HUDEP-2 (cell line): ENCODE results near the gene FLNB.
"Not testable (repeated sequence)": the region's sequence is repeated elsewhere in the genome, so short reads cannot be mapped to it uniquely, and the experiment has no call there.

Experiments used
- DNase-seq, 76 experiments: peaks; one replicate each; lab custom pipeline; 2025; ENCODE audit not compliant: unreplicated experiment in 76 of 76; lab: John Stamatoyannopoulos, UW

FLNB gene

GRCh38 chr3:57981483-57982087 is 26.6 kb upstream of the FLNB start:
- DNase-seq = no peak

GRCh38 chr3:57982561-57983243 is 25.5 kb upstream of the FLNB start:
- DNase-seq = no peak

- peak in 73 of 76 experiments; percentile 14 to 94 (median 79) for DNase-seq
These were observed 24.3 kb upstream of the FLNB start for GRCh38 chr3:57983734-57984518.

- DNase-seq = no peak
These were observed 22.8 kb upstream of the FLNB start for GRCh38 chr3:57985176-57985983.

GRCh38 chr3:57985984-57986246 is 22.3 kb upstream of the FLNB start:
- no peak for DNase-seq

- no peak for DNase-seq
These were observed 22.0 kb upstream of the FLNB start for GRCh38 chr3:57986261-57986660.

- DNase-seq = not testable (repeated sequence)
These were observed 19.0 kb upstream of the FLNB start for GRCh38 chr3:57989198-57989597.

- DNase-seq = no peak
These were observed 18.6 kb upstream of the FLNB start for GRCh38 chr3:57989646-57990045.

GRCh38 chr3:57992452-57993213 is 15.6 kb upstream of the FLNB start:
- no peak for DNase-seq

- peak in 39 of 76 experiments; percentile 2 to 66 (median 29) for DNase-seq
These were observed 9.6 kb upstream of the FLNB start for GRCh38 chr3:57998366-57999283.

- DNase-seq = no peak
These were observed 8.7 kb upstream of the FLNB start for GRCh38 chr3:57999417-58000115.

- DNase-seq = no peak
These were observed 7.7 kb upstream of the FLNB start for GRCh38 chr3:58000306-58001085.

GRCh38 chr3:58001086-58001467 is 7.1 kb upstream of the FLNB start:
- DNase-seq = no peak

GRCh38 chr3:58001979-58002378 is 6.2 kb upstream of the FLNB start:
- DNase-seq = no peak

GRCh38 chr3:58003093-58003492 is 5.1 kb upstream of the FLNB start:
- DNase-seq = no peak

- DNase-seq = no peak
These were observed 3.2 kb upstream of the FLNB start for GRCh38 chr3:58004973-58005372.

GRCh38 chr3:58005669-58006068 is 2.6 kb upstream of the FLNB start:
- DNase-seq = no peak

GRCh38 chr3:58006661-58007060 is 1.6 kb upstream of the FLNB start:
- no peak for DNase-seq
